COLO829 (cell line): ENCODE measurements around the gene SNAPC4.
"Not testable (repeated sequence)": the region's sequence is repeated elsewhere in the genome, so short reads cannot be mapped to it uniquely, and the experiment has no call there.

Experiments
- DNase-seq: peaks from one replicate; pipeline ENCODE4 v3.0.0; 2012; ENCODE audit warnings: low spot score

The SNAPC4 gene

DNA sequence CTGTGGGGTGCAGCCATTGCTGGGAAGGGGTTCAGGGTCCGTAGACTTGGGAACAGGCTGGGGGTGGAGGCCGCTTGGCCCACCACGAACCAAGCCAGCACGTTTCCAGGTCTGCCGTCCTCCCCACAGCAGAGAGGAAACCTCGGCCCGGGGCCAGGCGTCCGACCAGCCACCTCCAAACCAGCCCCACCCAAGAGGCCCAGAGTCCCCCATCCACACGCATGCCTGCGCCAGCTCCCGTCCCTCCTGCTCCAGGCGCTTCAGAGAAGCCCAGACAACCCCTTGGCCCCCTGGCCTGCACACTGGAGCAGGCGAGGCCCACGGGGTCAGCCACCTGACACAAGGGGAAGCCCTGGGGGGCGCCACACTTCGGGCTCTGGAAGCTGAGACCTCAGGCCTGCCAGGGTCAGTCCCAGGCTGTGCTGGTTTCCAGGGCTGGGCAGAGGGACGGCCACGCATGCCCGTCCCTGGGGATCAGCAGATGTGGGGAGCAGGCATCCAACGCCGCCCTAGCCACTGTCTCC is 42.7 kb downstream of the SNAPC4 start:
- DNase-seq: no peak

DNA sequence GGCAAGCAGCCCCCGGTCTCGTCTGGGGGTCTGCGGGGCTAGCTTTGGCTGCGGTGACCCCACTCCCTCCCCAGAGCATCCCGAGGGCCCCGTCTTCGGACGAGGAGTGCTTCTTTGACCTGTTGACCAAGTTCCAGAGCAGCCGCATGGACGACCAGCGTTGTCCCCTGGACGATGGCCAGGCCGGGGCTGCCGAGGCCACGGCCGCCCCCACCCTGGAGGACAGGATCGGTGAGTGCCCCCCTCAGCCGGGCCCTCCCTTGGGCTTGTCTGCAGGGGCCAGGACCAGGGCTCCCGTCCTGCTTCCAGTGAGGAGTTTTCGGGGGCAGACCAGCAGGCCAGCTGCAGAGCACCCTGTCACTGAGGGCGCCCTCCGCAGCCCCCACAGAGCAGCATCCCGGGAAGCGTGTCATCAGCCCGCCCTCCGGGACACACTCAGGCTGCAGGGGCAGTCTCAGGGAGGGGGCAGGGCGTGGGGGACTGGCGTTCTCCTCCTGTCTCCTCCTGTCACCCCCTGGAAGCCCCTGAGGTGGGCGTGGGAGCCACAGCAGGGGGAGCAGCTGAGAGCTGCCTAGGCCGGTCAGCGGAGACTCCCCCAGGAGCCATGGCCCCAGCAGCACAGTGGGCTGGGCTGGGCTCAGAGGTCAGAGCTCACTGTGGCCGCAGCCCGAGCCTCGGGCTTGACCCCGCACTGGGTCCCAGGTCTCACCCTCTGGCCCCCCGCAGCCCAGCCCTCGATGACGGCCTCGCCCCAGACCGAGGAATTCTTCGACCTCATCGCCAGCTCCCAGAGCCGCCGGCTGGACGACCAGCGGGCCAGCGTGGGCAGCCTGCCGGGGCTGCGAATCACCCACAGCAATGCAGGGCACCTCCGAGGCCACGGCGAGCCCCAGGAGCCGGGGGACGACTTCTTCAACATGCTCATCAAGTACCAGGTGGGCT is 44.1 kb downstream of the SNAPC4 start:
- no peak for DNase-seq

DNA sequence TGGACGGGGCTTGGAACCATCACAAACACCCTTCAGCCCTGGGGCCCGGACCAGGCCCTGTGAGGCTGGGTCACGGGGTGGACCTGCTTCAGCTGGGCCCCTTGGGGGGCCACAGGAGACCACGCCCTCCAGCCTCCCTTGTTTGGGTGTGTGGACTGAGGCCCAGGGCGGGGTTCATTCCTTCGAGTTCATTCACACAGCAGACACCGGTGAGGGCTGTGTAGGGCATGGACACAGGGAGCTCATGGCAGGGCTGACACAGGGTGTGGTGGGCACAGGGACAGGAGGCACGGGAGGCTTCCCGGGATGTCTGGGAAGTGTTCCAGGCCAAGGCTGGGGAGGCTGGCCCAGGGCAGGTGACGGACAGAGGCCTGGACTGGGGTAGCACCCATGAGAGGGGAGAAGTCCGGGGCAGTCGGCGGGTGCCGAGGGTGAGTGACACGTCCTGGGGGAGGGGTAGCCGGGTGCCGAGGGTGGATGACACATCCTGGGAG is 45.3 kb downstream of the SNAPC4 start:
- no peak for DNase-seq

DNA sequence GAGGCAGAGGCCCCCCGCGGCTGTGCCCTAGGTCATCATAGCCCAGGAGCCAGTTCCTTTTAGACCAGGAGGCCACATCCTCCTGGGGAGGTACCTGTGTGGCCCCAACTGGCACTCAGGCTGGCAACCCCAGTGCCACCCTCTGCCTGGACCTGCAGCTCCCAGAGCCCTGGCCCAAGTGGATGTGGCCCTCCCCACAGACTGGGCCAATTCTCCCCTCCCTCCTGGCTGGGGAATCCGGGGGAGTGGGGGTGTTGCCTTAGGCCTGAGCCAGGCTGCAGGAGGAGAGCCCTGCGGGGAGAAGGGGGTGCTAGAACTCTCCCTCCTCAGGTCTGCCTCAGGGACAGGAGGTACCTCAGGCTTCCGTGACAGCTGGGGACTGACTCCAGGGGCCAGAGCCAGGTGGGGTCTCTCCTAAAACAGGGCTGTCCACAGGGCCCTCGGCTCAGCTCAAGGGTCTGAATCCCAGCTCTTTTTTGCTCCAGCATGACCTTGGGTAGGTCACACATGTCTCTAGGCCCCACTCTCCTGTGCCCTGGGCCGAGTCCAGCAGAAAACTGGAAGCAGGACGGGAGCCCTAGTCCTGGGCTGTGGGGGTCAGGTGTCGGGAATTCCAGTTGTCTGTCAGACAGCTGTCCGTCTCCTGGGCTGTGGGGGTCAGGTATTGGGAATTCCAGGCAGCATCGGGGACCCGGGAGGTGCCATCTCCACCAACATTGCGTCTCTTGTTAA is 46.0 kb downstream of the SNAPC4 start:
- DNase-seq: no peak

DNA sequence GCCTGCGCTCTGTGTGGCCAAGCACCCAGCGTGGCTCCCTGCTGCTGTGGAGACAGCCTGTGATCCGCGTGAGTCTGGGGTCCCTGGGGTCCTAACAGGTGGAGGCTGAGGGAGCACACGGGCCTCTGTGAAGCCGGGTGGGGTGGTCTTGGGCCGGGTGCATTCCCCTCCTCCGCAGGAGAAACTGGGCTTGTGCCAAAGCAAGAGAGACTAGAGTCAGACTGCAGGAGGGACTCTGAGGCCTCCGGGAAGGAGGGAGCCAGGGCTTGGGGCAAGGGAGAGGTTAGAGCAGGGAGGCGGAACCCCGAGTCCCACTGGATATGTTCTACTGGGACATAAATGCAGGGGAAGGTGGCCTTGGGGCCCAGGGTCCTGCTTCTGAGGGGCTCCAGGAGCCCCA is 46.9 kb downstream of the SNAPC4 start:
- no peak for DNase-seq

- no peak for DNase-seq
Observed at GRCh38 chr9:136352682-136353081, 47.3 kb downstream of the SNAPC4 start.

GRCh38 chr9:136351868-136352267 is 48.1 kb downstream of the SNAPC4 start:
- DNase-seq: not testable (repeated sequence)

GRCh38 chr9:136351252-136351800 is 48.6 kb downstream of the SNAPC4 start:
- DNase-seq: no peak
